H9 (cell line): Measurements from ENCODE around the gene BACE1-AS. TPM values are rescaled to one million over a fixed set of nuclear protein-coding genes. Genes with fewer than 3 reads are reported as not detected.
A peak's percentile ranks its signal among the peaks of the same experiment; 100 is the strongest.

Experiments used
- DNase-seq: peaks from one replicate; pipeline ENCODE4 v3.0.0-alpha.2; 2017
- H2AFZ ChIP-seq: one replicate; pipeline ENCODE4 v1.6.1; 2013; ENCODE audit warnings: mild to moderate bottlenecking, low read length, control low read depth, moderate library complexity
- H2AK5ac ChIP-seq: 2 replicates; pipeline ENCODE4 v1.6.1; 2013; ENCODE audit warnings: low read length, control low read depth, mixed read lengths; ENCODE audit not compliant: insufficient read length
- H2BK120ac ChIP-seq: one replicate; pipeline ENCODE4 v1.6.1; 2013; ENCODE audit warnings: low read depth, mild to moderate bottlenecking, low read length, control low read depth, inconsistent platforms; ENCODE audit not compliant: poor library complexity, severe bottlenecking
- H2BK12ac ChIP-seq: 2 replicates; pipeline ENCODE4 v1.6.1; 2013; ENCODE audit warnings: low read length, control low read depth, mixed read lengths, low read depth; ENCODE audit not compliant: insufficient read length
- H2BK15ac ChIP-seq: 2 replicates; pipeline ENCODE4 v1.6.1; 2013; ENCODE audit warnings: low read depth, low read length, control low read depth
- H2BK20ac ChIP-seq: one replicate; pipeline ENCODE4 v1.6.1; 2013; ENCODE audit warnings: low read depth, mild to moderate bottlenecking, low read length, control low read depth, inconsistent platforms; ENCODE audit not compliant: poor library complexity, severe bottlenecking
- H2BK5ac ChIP-seq: 2 replicates; pipeline ENCODE4 v1.6.1; 2013; ENCODE audit warnings: low read length, control low read depth, mixed read lengths; ENCODE audit not compliant: insufficient read length
- H3K14ac ChIP-seq: 2 replicates; pipeline ENCODE4 v1.6.1; 2013; ENCODE audit warnings: low read length, control low read depth; ENCODE audit not compliant: insufficient read depth
- H3K18ac ChIP-seq: 2 replicates; pipeline ENCODE4 v1.6.1; 2013; ENCODE audit warnings: low read depth, mild to moderate bottlenecking, mixed read lengths, low read length, control low read depth; ENCODE audit not compliant: insufficient read length
- H3K23ac ChIP-seq: 2 replicates; pipeline ENCODE4 v1.6.1; 2013; ENCODE audit warnings: low read length, control low read depth, mixed read lengths, low read depth; ENCODE audit not compliant: insufficient read length
- H3K23me2 ChIP-seq: 2 replicates; pipeline ENCODE4 v1.6.1; 2013; ENCODE audit warnings: low read depth, mild to moderate bottlenecking, mixed read lengths, low read length, control low read depth; ENCODE audit not compliant: insufficient read length, poor library complexity, severe bottlenecking
- H3K27ac ChIP-seq: 2 replicates; pipeline ENCODE4 v1.5.1; 2013; ENCODE audit warnings: low read length, control low read depth, mixed read lengths, low read depth; ENCODE audit not compliant: insufficient read length
- H3K27me3 ChIP-seq: 2 replicates; pipeline ENCODE4 v1.6.1; 2013; ENCODE audit warnings: low read length, control low read depth, inconsistent platforms; ENCODE audit not compliant: insufficient read depth
- H3K4ac ChIP-seq: 2 replicates; pipeline ENCODE4 v1.6.1; 2013; ENCODE audit warnings: low read depth, mild to moderate bottlenecking, control low read depth, inconsistent platforms, low read length, moderate library complexity
- H3K4me1 ChIP-seq: 2 replicates; pipeline ENCODE4 v1.6.1; 2013; ENCODE audit warnings: low read length, control low read depth, inconsistent platforms; ENCODE audit not compliant: insufficient read depth
- H3K4me2 ChIP-seq: 2 replicates; pipeline ENCODE4 v1.6.1; 2013; ENCODE audit warnings: low read length, control low read depth, mixed read lengths; ENCODE audit not compliant: insufficient read length, insufficient read depth
- H3K56ac ChIP-seq: 2 replicates; pipeline ENCODE4 v1.6.1; 2013; ENCODE audit warnings: low read depth, mild to moderate bottlenecking, mixed read lengths, low read length, control low read depth; ENCODE audit not compliant: insufficient read length
- H3K79me1 ChIP-seq: 2 replicates; pipeline ENCODE4 v1.6.1; 2013; ENCODE audit warnings: low read depth, mild to moderate bottlenecking, moderate library complexity, low read length, control low read depth, inconsistent platforms; ENCODE audit not compliant: insufficient read depth, poor library complexity, severe bottlenecking
- H3K79me2 ChIP-seq: 2 replicates; pipeline ENCODE4 v1.6.1; 2013; ENCODE audit warnings: low read length, control low read depth, inconsistent platforms; ENCODE audit not compliant: insufficient read depth
- H3K9ac ChIP-seq: 2 replicates; pipeline ENCODE4 v1.6.1; 2013; ENCODE audit warnings: low read length, control low read depth, mixed read lengths; ENCODE audit not compliant: insufficient read length; ENCODE audit errors: extremely low read depth
- H3K9me3 ChIP-seq: one replicate; pipeline ENCODE4 v1.6.1; 2013; ENCODE audit warnings: low read depth, low read length, inconsistent platforms; ENCODE audit not compliant: control insufficient read depth
- H3T11ph ChIP-seq: one replicate; pipeline ENCODE4 v1.6.1; 2013; ENCODE audit warnings: mild to moderate bottlenecking, low read length, control low read depth, inconsistent platforms
- H4K20me1 ChIP-seq: one replicate; pipeline ENCODE4 v1.6.1; 2013; ENCODE audit not compliant: control insufficient read depth, insufficient read length, insufficient read depth
- H4K5ac ChIP-seq: 2 replicates; pipeline ENCODE4 v1.6.1; 2013; ENCODE audit warnings: low read depth, mild to moderate bottlenecking, mixed read lengths, low read length, control low read depth; ENCODE audit not compliant: insufficient read length
- H4K8ac ChIP-seq: replicated peaks from 2 replicates; pipeline ENCODE4 v1.6.1; 2013; ENCODE audit warnings: low read length, control low read depth, mixed read lengths, low read depth; ENCODE audit not compliant: insufficient read length
- H4K91ac ChIP-seq: 2 replicates; pipeline ENCODE4 v1.6.1; 2013; ENCODE audit warnings: low read depth, mild to moderate bottlenecking, moderate library complexity, mixed read lengths, low read length, control low read depth; ENCODE audit not compliant: insufficient read length
- H3K27ac Mint-ChIP-seq, 3 experiments: 2 replicates in 2 of 3; 3 replicates in 1 of 3; pipeline ENCODE4 v1.8.0; 2020 to 2021; ENCODE audit warnings: mixed read lengths in 3 of 3, mild to moderate bottlenecking in 1 of 3, moderate library complexity in 1 of 3
- H3K27me3 Mint-ChIP-seq: 2 replicates; pipeline ENCODE4 v1.8.0; 2021; ENCODE audit warnings: low read depth, mild to moderate bottlenecking, moderate library complexity, mixed read lengths
- H3K36me3 Mint-ChIP-seq, 3 experiments: 2 replicates in 2 of 3; 3 replicates in 1 of 3; pipeline ENCODE4 v1.8.0; 2020 to 2021; ENCODE audit warnings: low read depth in 3 of 3, mixed read lengths in 3 of 3; ENCODE audit not compliant: insufficient read depth in 1 of 3
- H3K4me1 Mint-ChIP-seq, 2 experiments: 2 replicates each; pipeline ENCODE4 v1.8.0; 2020; ENCODE audit warnings: mixed read lengths in 2 of 2
- H3K4me3 Mint-ChIP-seq, 2 experiments: 2 replicates in 1 of 2; 3 replicates in 1 of 2; pipeline ENCODE4 v1.8.0; 2020 to 2021; ENCODE audit warnings: mild to moderate bottlenecking in 2 of 2, mixed read lengths in 2 of 2, moderate library complexity in 1 of 2
- H3K9me3 Mint-ChIP-seq, 2 experiments: 2 replicates in 1 of 2; 3 replicates in 1 of 2; pipeline ENCODE4 v1.8.0; 2020; ENCODE audit warnings: mild to moderate bottlenecking in 2 of 2, mixed read lengths in 2 of 2, moderate library complexity in 1 of 2
- CTCF ChIP-seq: fragments of 200-600 bp; sonication (generic); conservative IDR thresholded peaks from 3 replicates; pipeline ENCODE4 v1.8.0; 2021; ENCODE audit warnings: antibody characterized with exemption, mild to moderate bottlenecking
- WGBS: extraction: QIAGEN DNeasy Blood & Tissue Kit; methylation state at CpG from one replicate; pipeline ENCODE4 v1.1.7; 2013; ENCODE audit warnings: missing lambda C conversion rate, low lambda C conversion rate, mixed read lengths; ENCODE audit not compliant: insufficient read length; ENCODE audit errors: extremely low coverage; 5-methylcytosine and 5-hydroxymethylcytosine counted together
- total RNA-seq: library from RNA; stranded (reverse); gene quantifications from 2 replicates; pipeline ENCODE4 v1.2.1, GENCODE V29; 2021

The BACE1-AS gene
- total RNA-seq, 1 experiment from 2014 or later: 9.9 TPM

- Histone ChIP-seq H3K23me2 (no peaks in the 10 kb centered on the region), H4K8ac (no peak overlapping the region), H4K91ac (no peak overlapping the region), H4K20me1 (no peaks in the 10 kb centered on the region), H3K14ac (no peak overlapping the region), H3K9ac (no peak overlapping the region), H2BK12ac (no peak overlapping the region), H3K18ac (no peak overlapping the region), H2BK15ac (no peak overlapping the region), H2BK5ac (no peak overlapping the region), H3K9me3 (no peaks in the 10 kb centered on the region), H2BK20ac (no peak overlapping the region), H3K4ac (no peak overlapping the region), H4K5ac (no peak overlapping the region), H2AK5ac (no peak overlapping the region), H3K4me1 (no peaks in the 10 kb centered on the region), H3K27ac (no peak overlapping the region), H3K79me2 (no peaks in the 10 kb centered on the region), H3K4me2 (no peak overlapping the region), H3K27me3 (no peaks in the 10 kb centered on the region), H3K56ac (no peak overlapping the region), H3K23ac (no peak overlapping the region), H3T11ph (no peak overlapping the region), H3K79me1 (no peaks in the 10 kb centered on the region), H2AFZ (no peak overlapping the region), H2BK120ac (no peak overlapping the region)
- WGBS: no CpG with 5 or more reads among the region's 2 CpGs
- Mint-ChIP-seq H3K4me3 (no peak overlapping the region), H3K4me1 (peaks cover 4 to 5% of the 10 kb centered on the region in 2 experiments; a peak in 3 of 4 replicates), H3K9me3 (no peaks in the 10 kb centered on the region), H3K27me3 (no peaks in the 10 kb centered on the region), H3K27ac (peak overlapping the region in 2 of 3 experiments; percentile 25 to 39; a peak in 1 of 7 replicates), H3K36me3 (peaks cover 16 to 43% (median 43%) of the 10 kb centered on the region in 3 experiments; a peak in 6 of 7 replicates)
- TF ChIP-seq CTCF: no peak
- DNase-seq: no peak
Observed at GRCh38 chr11:117278347-117278746, 12.8 kb upstream of the BACE1-AS start.
